ENCODE data around the gene HECTD2. TPM values are rescaled to one million over a fixed set of nuclear protein-coding genes. Genes with fewer than 3 reads are reported as not detected.
A peak's percentile ranks its signal among the peaks of the same experiment; 100 is the strongest.

HECTD2 gene
- total and polyA plus RNA-seq, 9 of the 15 experiments (the other 6 are each of a cell fraction or from before 2014, with no cell fraction given), result 1.3 to 5.9 (median 3.9) TPM

DNA sequence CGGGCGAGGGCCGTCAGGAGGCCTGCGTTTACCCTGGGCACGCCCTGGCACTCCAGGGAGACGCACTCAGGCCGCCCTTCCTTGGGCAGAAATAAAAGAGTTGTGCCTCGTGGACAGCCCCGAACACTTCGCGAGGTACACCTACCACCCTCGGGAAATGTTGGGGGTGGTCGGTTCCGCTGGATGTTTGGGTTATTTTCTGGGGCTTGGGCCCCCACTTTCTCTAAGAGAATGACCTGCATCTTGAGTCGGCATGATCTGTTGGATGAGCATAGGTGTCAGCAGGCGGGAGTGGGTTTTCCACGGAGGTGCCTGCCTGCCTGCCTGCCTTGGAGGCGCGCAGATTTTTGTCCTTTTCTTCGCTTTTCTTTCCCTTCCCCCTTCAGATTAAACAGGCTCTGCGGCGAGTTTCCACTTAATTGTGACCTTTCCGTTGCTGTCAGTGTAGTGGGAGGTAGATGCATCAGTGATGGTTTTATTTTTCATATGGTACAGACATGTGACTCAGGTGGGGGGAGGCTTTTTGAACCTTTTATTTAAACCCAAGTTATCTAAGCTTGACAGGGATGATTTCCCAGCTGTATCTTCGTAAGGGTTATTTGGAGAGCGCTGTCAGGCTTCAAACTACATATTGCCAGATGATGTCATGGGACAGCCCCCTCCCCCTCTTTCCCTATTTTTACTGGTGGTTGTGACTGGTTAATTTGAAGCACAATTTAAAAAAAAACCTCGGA is 661 bp downstream of the HECTD2 start (continued):
- TF ChIP-seq, protein P1, sequence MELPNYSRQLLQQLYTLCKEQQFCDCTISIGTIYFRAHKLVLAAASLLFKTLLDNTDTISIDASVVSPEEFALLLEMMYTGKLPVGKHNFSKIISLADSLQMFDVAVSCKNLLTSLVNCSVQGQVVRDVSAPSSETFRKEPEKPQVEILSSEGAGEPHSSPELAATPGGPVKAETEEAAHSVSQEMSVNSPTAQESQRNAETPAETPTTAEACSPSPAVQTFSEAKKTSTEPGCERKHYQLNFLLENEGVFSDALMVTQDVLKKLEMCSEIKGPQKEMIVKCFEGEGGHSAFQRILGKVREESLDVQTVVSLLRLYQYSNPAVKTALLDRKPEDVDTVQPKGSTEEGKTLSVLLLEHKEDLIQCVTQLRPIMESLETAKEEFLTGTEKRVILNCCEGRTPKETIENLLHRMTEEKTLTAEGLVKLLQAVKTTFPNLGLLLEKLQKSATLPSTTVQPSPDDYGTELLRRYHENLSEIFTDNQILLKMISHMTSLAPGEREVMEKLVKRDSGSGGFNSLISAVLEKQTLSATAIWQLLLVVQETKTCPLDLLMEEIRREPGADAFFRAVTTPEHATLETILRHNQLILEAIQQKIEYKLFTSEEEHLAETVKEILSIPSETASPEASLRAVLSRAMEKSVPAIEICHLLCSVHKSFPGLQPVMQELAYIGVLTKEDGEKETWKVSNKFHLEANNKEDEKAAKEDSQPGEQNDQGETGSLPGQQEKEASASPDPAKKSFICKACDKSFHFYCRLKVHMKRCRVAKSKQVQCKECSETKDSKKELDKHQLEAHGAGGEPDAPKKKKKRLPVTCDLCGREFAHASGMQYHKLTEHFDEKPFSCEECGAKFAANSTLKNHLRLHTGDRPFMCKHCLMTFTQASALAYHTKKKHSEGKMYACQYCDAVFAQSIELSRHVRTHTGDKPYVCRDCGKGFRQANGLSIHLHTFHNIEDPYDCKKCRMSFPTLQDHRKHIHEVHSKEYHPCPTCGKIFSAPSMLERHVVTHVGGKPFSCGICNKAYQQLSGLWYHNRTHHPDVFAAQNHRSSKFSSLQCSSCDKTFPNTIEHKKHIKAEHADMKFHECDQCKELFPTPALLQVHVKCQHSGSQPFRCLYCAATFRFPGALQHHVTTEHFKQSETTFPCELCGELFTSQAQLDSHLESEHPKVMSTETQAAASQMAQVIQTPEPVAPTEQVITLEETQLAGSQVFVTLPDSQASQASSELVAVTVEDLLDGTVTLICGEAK (IDR thresholded peaks at IDR 0.05), result peak; percentile 35; the same call in 1 of the 2 replicates
- TF ChIP-seq, protein P1 (CRISPR knock-in tag; IDR thresholded peaks at IDR 0.05), result no peak
- TF ChIP-seq, protein P2, sequence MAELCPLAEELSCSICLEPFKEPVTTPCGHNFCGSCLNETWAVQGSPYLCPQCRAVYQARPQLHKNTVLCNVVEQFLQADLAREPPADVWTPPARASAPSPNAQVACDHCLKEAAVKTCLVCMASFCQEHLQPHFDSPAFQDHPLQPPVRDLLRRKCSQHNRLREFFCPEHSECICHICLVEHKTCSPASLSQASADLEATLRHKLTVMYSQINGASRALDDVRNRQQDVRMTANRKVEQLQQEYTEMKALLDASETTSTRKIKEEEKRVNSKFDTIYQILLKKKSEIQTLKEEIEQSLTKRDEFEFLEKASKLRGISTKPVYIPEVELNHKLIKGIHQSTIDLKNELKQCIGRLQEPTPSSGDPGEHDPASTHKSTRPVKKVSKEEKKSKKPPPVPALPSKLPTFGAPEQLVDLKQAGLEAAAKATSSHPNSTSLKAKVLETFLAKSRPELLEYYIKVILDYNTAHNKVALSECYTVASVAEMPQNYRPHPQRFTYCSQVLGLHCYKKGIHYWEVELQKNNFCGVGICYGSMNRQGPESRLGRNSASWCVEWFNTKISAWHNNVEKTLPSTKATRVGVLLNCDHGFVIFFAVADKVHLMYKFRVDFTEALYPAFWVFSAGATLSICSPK (IDR thresholded peaks at IDR 0.05; ENCODE audit: borderline replicate concordance), result no peak
- TF ChIP-seq, protein P3, sequence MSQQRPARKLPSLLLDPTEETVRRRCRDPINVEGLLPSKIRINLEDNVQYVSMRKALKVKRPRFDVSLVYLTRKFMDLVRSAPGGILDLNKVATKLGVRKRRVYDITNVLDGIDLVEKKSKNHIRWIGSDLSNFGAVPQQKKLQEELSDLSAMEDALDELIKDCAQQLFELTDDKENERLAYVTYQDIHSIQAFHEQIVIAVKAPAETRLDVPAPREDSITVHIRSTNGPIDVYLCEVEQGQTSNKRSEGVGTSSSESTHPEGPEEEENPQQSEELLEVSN (IDR thresholded peaks at IDR 0.05; ENCODE audit: borderline replicate concordance in 1 of 2, extremely low read depth in 1 of 2, insufficient read depth in 1 of 2, insufficient read length in 1 of 2, low read depth in 1 of 2, low read length in 1 of 2, poor library complexity in 1 of 2, severe bottlenecking in 1 of 2), result peak in 1 of 2 experiments; percentile 24
- TF ChIP-seq DPF2 (IDR thresholded peaks at IDR 0.05) (peak; percentile 57; the same call in 1 of the 2 replicates), HDAC2 (IDR thresholded peaks at IDR 0.05) (no peak), ATF7 (IDR thresholded peaks at IDR 0.05) (peak; percentile 78), ZC3H4 (CRISPR knock-in tag; IDR thresholded peaks at IDR 0.05; ENCODE audit: borderline replicate concordance) (peak; percentile 66; the same call in 1 of the 2 replicates), TOE1 (IDR thresholded peaks at IDR 0.05; ENCODE audit: borderline replicate concordance) (no peak), TOE1 (CRISPR knock-in tag; IDR thresholded peaks at IDR 0.05; ENCODE audit: borderline replicate concordance, low read depth) (no peak), KDM1A (IDR thresholded peaks at IDR 0.05) (peak in 1 of 2 experiments; percentile 25; a peak in 1 of 4 replicates), NFE2 (IDR thresholded peaks at IDR 0.05; ENCODE audit: low read depth) (no peak), ARID1B (IDR thresholded peaks at IDR 0.05) (peak; percentile 44), ZEB2 (IDR thresholded peaks at IDR 0.05) (0 out of 2 replicates have a peak, but pooled peaks have one; percentile 12), CBFA2T3 (IDR thresholded peaks at IDR 0.05) (peak; percentile 53)

Data from K562 (cell line).